Measurements from ENCODE around the gene ADGB.
"Not testable (repeated sequence)": the region's sequence is repeated elsewhere in the genome, so short reads cannot be mapped to it uniquely, and the experiment has no call there.

- TF ChIP-seq EZH2 (IDR thresholded peaks at IDR 0.05; ENCODE audit: low read length), result not testable (repeated sequence)
- TF ChIP-seq, protein P1, sequence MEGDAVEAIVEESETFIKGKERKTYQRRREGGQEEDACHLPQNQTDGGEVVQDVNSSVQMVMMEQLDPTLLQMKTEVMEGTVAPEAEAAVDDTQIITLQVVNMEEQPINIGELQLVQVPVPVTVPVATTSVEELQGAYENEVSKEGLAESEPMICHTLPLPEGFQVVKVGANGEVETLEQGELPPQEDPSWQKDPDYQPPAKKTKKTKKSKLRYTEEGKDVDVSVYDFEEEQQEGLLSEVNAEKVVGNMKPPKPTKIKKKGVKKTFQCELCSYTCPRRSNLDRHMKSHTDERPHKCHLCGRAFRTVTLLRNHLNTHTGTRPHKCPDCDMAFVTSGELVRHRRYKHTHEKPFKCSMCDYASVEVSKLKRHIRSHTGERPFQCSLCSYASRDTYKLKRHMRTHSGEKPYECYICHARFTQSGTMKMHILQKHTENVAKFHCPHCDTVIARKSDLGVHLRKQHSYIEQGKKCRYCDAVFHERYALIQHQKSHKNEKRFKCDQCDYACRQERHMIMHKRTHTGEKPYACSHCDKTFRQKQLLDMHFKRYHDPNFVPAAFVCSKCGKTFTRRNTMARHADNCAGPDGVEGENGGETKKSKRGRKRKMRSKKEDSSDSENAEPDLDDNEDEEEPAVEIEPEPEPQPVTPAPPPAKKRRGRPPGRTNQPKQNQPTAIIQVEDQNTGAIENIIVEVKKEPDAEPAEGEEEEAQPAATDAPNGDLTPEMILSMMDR (optimal IDR thresholded peaks at IDR 0.05 in 1 of 3, IDR thresholded peaks at IDR 0.05 in 1 of 3, conservative IDR thresholded peaks at IDR 0.05 in 1 of 3; ENCODE audit: extremely low read depth in 1 of 3, insufficient read depth in 2 of 3, low read length in 3 of 3), result not testable (repeated sequence)
Observed at GRCh38 chr6:146803167-146803566, 204.4 kb downstream of the ADGB start.

Data from keratinocyte (primary cell).